NCI-H82 treated with DMSO at 0.1 percent for 48 hours (cell line): ENCODE data around the gene USP26.
"Not testable (repeated sequence)": the region's sequence is repeated elsewhere in the genome, so short reads cannot be mapped to it uniquely, and the experiment has no call there.

Experiments
- DNase-seq: peaks from one replicate; lab custom pipeline; 2025; ENCODE audit not compliant: unreplicated experiment; lab: John Stamatoyannopoulos, UW

The USP26 gene

GRCh38 chrX:133042260-133042659, 54.6 kb downstream of the USP26 start:
- no peak for DNase-seq

GRCh38 chrX:133033010-133033409, 63.9 kb downstream of the USP26 start:
- DNase-seq, result peak; percentile 14

GRCh38 chrX:133018229-133018628, 78.7 kb downstream of the USP26 start:
- no peak for DNase-seq

GRCh38 chrX:133007458-133007857, 89.5 kb downstream of the USP26 start:
- no peak for DNase-seq

GRCh38 chrX:133005616-133006015, 91.3 kb downstream of the USP26 start:
- DNase-seq, result no peak

- peak; percentile 1 for DNase-seq
Observed at GRCh38 chrX:133005042-133005441, 91.9 kb downstream of the USP26 start.

- no peak for DNase-seq
Observed at GRCh38 chrX:132999209-132999608, 97.7 kb downstream of the USP26 start.

GRCh38 chrX:132990835-132991234, 106.1 kb downstream of the USP26 start:
- DNase-seq, result no peak

- DNase-seq, result no peak
Observed at GRCh38 chrX:132986556-132986955, 110.4 kb downstream of the USP26 start.

- DNase-seq, result no peak
Observed at GRCh38 chrX:132984058-132984650, 112.8 kb downstream of the USP26 start.

GRCh38 chrX:132983496-132983895, 113.4 kb downstream of the USP26 start:
- DNase-seq, result no peak

GRCh38 chrX:132980035-132980434, 116.9 kb downstream of the USP26 start:
- DNase-seq, result not testable (repeated sequence)
